HG02763 (cell line): ENCODE measurements around the gene SLC22A12.

Source experiments
- ATAC-seq: cut with Tn5 transposase; IDR thresholded peaks from one replicate; pipeline ENCODE4 v1.9.1; 2021; ENCODE audit warnings: mild to moderate bottlenecking, moderate library complexity; ENCODE audit not compliant: unreplicated experiment

The SLC22A12 gene

DNA sequence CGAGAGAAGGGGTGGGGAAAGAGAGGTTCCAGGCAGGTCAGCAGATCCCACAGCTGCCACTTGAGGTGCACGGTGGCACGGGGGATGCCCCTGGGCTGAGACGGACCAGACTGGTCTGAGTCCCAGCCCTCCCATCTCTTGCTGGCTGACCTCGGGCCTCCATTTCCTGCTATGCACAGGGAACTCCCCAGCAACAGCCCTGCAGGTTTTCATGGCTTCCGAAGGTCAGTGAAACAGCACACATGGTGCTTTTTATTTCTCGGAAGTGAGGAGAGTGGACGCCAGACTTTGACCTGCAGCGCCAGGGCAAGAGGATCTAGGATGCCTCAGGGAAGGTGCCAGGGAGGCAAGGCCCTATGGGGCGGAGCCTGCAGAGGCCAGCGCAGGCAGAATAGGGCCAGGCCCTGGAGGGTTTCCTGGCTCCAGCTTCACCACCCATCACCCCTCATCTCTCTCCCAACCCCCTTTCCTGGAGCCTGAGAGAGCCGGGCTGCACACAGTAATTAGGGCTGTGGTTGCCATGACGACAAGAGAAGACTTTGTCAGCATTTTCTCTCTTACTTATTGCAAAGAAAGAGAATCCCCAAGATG, 29.5 kb downstream of the SLC22A12 start:
- ATAC-seq, result no peak

DNA sequence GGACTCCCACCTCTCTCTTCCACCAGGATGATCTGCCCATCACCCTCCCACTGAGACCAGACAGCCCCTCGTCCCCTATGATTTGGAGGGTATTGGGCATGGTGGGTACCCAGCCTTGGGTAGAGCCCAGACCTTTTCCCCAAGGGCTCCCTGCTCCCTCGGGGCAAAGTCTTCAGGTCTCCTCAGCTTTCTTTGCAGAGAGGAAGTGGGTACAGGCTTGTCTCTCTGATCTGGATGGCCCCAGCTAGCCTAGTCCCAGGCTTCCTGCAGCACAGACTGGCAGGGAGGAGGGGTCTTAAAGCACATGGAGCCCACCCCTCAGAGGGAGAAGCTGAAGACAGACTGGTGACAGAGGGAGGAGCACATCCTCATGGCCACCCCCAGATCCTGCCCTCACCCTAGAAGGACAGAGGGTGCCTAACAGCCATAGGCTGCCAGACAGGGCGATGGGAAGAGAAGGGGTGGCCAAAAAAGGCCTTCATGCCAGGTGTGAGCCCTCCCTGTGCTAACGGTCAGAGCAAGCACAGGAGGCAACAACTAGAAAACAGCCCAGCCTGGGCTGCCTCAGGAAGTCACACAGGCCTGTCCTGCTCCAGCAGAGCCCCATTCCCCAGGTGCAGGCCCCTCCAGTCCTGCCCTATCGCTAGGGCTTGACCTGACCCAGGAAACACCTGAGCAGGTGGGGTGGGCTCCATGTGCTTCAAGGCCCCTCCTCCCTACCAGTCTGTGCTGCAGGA, 30.4 kb downstream of the SLC22A12 start:
- ATAC-seq, result no peak

DNA sequence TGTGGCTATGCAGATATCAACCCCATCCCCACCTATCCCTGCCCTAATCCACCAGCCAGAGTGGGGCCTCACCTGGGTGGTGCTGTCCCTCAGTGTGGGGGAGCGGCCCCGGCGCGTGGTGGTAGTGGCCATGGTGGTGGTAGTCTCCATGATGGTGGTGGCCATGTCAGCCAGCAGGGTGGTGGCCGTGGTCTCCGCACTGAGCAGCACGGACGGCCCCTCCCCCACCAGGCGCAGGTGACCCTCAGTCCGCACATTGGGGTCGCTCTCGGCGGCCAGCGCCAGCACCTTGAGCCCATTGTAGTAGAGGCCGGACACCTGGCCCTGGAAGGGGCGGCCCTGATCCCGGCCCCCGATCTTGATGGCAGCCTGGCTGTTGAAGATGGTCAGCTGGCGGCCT, 31.7 kb downstream of the SLC22A12 start:
- no peak for ATAC-seq

DNA sequence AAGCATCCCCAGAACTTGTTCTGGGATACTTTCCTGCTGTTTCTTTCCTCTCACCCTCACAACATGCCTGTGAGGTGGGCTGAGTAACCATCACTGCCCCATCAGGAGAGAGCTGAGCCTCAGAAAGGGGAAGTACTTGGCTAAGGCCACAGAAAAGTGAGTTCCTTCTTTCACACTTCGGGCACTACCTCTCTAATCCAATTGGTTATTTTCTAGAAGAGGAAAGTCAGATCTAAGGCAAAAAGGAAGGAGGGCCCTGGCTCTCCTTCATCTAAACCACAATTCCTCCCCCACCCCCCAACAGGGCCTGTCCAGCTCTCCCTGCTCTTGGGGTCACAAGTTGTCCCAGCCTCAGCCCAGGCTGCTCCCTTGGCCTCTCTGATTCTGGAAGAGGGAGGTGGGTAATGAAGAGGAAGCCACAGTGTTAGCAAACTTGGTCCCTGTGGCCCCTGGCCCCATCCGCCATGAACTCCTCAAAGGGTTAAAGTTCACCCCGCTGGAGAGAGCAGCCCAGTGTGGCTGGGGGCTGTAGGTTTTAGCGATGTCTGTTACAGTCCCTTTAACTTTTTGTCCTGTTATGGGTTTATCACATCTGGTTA, 34.0 kb downstream of the SLC22A12 start:
- no peak for ATAC-seq

DNA sequence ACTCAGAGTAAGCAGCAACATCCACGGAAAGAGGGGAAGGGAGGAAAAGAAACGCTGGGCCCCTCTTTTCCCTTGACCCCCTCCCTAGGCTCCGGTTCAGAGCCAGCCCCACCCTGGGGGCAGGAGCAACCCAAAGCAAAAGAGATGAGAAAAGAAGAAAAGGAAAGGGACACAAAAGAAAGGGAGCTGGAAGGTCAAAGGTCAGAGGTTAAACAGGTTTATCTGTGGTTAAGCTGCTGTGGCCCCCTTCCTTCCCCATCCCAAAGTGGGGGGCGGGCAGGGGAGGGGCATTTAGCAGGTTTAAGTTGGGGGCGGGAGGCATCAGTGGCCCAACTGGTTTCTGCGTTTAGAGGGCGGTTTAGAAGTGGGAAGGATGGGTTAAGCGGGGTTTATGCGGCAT, 35.6 kb downstream of the SLC22A12 start:
- no peak for ATAC-seq

DNA sequence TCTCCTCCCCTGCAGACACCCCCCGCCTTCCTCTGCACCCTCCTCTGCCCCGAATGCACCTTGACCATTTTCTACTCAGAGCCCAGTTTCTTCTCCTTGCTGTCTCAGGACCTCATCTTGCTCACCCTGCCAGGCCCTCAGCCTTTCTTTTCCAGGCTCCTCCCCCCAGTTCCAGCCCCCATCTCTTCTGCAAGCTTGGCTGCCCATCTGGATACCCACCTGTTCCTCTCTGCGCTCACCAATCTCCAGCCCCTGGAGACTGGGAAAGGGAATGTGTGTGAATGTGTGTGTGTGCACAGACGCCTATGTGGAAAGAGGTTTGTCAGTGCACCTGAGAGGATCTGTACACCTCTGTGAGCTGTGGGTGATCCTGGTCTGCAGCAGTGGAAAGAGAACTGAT, 36.4 kb downstream of the SLC22A12 start:
- ATAC-seq, result no peak

DNA sequence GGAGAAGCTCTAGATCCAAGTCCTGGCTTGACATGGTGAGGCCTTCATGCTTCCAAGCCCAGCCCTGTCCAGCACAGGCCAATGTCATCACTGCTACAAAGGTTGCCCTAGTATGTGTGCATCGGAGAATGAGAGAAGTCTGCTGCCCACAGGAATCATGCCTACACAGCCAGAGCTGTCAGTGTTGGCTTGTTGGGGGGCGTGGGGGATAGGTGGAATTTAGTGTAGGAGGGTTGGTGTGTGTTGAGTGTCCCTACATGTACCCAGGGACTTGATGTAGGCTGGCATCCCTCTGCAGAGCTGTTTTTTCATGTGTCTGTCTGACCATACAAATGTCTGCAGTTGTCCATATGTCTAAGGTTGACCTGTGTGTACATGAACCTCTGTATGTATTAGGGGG, 37.6 kb downstream of the SLC22A12 start:
- no peak for ATAC-seq

DNA sequence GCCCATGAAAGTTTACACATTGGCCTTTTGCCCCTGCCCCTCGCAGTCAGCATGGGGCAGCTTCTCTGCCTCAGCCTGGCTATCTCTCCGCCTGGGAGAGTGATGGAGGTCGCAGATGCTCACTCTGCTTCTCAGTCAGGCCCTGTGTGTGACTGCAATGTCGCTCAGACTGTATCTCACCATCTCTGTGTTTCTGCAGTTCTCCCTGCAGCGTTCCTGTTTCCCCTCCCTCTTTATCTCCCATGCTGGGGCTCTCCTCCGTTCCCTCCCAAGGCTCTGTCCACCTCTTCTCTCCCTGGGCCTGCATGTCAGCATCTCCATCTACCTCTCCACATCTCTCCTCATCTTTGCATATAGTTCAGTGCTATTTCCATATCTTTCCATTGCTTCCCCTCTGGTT, 38.1 kb downstream of the SLC22A12 start:
- ATAC-seq, result no peak

DNA sequence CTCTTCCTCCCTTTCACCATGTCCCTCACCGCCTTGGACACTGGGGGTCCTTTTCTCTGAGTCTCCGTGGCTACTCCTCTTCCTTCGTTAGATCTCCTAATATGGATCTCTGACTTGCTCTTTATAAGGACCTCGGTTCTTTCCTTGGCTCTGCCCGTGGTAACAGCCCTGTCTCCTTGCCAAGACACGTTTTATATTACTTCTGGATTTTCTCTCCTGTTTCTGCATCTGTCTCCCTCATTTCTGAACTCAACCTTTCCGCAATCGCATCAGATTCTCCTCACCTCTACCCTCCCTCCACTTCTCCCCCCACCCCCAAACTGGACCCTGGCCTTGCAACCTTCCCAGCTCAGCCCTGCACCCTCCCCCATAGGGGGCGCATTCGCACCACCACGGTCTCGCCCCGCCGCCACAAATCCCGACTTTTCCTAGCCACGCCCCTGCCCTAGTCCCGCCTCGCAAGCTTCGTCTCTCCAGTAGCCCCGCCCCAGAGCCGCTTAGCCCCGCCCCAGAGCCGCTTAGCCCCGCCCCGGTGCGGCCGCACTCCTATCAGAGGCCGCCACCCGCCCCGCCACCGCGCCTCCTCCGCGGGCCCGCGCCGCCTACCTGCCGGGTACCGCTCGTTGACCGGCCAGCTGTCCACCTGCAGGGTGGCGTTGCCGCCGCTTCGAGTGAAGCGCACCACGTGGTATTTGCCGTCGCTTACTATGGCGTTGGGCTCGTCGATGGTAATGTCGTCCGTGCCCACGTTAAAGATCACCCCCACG, 39.0 kb downstream of the SLC22A12 start:
- no peak for ATAC-seq

DNA sequence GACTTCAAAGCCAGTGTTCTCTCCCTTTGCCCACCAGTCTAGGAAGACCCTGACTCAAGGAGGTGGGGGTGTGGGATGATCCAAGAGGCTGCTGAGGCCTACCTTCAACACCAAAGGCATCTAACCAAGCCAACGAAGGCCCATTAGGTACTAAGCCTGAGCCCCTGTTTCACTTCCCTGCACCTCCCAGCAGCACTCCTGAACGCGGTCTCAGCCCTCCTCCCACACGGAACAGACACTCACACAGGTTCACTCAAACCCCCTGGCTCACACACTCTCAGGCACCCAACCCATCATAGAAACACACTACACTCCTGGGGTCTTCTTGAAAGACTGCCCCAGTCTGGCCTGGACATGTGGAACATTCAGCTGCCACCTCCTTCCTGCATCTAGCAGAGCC, 40.7 kb downstream of the SLC22A12 start:
- no peak for ATAC-seq

DNA sequence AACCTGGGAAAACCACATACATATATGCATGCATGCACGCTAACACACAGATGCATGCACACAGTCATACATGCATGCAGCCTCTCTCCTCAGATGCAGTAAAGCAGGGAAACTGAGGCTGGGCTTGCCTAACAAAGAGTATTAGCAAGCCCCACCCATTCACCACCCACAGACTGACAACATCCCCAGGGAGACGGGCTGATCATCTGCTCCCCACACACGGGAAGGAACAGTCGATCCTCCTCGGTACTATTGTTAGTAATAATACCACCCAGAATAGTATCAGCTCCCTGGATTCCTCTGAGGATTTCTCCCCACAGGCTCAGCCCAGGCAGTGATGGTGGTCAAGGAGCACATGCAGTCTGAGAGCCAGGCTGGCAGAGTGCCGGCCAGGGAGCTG, 41.2 kb downstream of the SLC22A12 start:
- ATAC-seq, result no peak

DNA sequence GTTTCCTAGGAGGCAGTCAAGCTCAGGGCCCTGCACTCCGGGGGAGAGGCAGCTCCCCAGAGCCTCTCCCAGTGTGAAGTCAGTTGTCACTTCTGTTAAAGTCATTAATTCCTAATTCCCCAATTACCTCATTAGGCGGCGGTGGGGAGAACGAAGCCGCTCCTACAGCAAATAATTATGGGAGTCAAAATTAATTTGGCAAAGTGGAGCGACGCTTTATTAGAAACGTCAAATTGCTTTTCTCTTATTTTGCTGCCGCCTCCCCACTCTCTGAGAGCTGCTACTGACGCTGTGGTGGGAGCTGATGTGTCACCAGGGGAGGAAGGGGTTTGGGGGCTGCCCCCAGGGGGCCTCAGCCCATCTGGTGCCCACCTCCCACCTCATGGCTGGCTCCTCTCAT, 41.6 kb downstream of the SLC22A12 start:
- ATAC-seq, result no peak

DNA sequence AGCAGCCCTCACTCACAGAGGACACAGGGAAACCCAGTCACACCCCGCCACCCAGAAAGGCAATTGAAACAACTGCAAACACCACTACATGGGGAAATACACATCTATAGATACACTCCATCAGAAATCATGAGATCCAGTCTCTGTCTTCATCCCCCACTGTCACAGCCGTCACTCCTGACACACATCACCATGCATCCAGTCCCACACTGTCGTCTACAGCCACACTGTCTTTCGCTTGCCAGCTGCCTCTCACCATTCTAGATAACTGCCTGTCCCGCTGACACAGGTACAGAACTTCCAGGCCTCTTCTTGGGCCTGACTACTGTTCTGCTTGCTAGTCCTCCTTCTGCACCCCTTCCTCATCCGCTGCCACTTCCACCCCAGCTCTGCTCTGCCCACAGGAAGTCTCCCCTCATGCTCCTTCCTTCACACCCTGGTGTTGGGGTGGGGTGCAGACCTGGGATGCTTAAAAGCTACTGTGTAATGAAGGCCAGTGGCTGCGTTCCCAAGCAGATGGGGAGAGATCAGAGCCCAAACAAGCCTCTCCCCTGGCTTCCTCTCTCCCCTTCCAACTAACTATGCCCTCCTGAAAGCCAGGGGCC, 42.6 kb downstream of the SLC22A12 start:
- no peak for ATAC-seq

DNA sequence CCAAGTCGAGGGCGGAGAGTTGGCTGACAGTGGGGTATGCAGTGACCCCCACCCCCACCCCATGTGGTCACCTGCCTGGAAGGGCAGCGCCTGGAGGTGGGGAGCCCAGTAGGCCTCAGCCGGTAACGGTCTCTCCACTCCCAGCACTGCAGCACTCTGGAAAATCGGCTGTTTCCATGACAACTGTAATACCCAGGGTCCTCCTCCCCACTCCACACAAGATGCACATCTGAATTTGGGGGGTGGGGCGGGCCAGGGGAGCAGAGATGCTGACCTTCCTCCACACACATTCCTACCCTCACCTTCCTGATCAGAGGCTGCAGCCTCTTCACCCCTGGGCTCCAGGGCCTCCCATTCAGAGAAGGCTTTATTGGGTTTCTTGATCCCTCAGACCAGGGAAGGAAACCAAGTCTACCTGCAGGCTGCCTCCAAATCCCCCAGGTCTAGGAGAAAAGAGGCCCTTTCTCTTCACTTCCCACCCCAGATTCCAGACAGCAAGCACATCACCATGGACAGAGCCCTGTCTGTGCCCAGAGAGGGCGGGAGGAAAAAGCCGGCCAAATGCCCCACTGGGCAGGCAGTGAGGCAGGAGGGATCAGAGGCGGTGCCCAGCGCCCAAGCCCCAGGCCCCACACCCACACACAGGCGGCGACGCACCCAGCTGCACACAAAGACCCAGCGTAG, 46.5 kb downstream of the SLC22A12 start:
- ATAC-seq, result no peak

DNA sequence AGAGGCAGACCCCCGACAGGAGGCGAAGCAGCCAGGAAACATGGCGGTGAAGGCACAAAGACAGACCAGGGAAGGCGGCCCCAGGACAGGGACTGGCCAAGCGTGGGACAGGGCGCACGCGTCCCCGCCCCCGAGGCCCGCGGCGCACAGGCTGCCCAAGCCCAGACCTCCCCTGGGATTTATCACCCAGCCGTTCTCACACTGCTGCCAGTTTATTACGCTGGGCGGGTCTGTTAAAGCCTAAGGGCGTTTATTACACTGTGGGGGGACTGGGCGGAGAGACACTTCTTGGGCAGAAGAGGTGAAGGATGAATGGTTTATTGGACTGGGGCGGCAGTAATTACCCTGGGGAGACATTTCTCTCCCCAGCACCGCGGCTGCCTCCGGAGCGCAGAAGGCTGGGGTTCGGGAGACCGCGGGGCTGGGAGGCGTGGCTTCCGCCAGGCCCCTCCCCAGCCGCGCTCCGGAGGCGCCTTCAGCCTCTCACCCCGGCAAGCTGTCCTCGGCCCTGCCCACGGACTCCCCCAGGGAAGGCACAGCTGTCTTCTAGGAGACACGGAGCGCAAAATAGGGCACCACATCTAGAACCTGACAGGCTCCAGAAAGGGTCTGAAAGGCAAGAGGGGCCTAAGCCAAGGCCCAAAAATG, 47.1 kb downstream of the SLC22A12 start:
- no peak for ATAC-seq

DNA sequence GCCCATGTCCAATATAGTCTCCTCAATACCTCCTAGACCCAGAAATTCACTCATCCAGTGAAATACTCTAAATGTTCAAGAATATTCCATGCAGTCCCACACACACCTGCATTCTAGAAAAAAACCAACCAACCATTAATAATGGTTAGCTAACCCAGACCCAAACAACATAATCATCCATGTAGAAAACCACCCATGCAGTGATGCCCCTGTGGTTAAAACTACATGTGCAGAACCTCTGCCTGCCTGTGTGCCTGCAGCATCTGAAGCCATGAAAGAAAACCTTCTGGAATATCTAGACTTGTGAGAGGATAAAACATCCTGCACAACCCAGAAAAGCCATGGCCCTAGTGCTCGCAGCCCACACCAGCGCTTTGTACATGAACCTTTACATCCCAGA, 47.8 kb downstream of the SLC22A12 start:
- ATAC-seq, result no peak

DNA sequence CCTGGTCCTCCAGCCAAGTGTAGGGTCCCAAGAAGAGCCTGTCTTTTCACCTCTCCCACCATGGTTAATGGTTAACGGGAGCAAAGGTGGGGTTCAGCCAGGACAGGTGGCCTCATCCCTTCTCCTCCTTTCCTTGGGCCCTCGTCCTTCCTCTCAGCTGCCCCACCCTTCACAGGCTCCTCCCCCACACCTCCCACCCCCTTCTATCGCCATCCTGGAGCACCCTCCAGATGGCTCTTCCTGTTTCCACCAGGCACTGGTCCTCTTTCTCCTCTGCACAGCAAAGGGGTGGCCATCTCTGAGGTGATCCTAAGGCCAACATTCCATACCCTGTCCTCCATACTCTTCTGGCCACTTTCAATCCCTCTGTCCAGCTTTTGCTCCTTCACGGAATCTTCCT, 48.9 kb downstream of the SLC22A12 start:
- no peak for ATAC-seq

DNA sequence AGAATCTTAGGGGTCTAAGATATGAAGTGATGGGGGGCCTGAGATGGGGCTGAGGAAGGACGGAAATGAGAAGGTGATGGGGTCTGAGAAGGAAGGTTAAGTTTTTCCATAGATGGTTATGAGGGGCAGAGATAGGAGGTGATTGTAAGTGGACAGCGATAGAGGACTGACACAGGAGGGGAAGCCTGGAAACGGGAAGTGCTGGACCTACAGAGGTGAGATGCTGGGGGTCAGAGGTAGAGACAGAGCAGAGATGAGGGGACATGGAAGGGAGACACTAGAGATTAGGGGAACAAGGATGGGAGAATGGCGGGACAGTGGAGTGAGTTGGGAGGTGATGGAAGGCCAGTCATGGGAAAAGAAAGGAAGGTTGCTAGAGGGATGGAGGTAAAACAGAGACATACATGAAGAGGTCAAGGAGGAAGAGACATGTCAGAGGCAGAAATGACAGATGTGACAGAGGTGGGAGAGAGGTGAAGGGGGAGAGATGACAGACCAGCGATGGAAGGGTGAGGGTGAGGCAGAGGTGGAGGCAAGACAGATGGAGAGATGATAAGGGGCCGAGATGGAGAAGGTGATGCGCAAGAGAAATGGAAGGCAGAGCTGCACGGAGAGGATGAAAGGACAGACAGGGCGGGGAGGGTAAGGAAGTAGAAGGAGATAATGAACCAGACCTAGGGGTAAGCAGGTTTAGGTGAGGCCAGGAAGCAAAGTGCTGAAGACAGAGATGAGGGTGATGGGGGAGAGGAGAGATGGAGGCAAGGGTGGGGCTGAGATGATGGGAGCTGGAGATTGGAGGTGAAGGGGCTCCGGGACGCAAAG, 50.8 kb downstream of the SLC22A12 start:
- ATAC-seq, result no peak

DNA sequence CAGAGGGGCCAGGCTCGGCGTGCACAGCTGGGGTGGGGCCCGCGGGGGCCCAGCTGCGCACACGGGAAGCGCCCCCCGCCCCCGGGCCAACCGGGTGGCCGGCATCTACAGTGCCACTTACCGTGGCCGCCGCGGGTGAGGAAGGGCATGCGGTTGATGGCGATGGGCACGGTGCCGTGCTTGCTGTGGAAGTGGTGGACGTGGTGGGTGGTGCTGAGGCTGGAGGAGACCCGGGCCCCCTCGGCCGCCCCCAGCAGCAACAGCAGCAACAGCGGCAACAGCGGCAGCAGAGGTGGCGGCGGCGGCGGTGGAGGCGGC, 51.4 kb downstream of the SLC22A12 start:
- no peak for ATAC-seq

DNA sequence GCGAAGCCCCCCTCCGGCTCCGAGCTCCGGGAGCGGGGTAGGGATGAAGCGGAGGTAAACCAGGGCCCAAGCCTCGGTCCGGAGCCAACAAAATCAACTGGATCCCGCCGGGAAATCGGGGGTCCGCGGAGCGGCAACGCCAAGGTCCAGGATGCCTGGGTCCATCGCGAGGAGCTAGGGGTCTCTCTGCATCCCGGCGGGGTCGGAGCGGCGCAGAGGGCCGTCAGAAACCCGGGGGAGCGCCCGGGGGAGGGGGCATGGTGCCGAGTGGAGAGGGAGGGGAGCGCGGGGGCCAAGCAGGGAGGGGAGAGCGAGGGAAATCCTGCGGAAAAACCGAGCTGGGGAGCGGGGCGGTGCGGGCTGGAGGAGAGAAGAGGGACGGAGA, 51.8 kb downstream of the SLC22A12 start:
- no peak for ATAC-seq
